ENCODE data around the gene HDAC7. TPM values are rescaled to one million over a fixed set of nuclear protein-coding genes. Genes with fewer than 3 reads are reported as not detected.

The HDAC7 gene
- total and polyA plus RNA-seq, 2 of the 13 experiments (the other 11 are each of a cell fraction or from before 2014, with no cell fraction given): 4.6 to 10.8 TPM

GRCh38 chr12:47736877-47737676 is 82.6 kb downstream of the HDAC7 start:
- ATAC-seq (peak; percentile 59), FAIRE-seq (no peak), DNase-seq (ENCODE audit: low spot score) (no peak)
- intact Hi-C loops (cut with micrococcal nuclease; ENCODE audit: unreplicated experiment): no loop called here
- ChIA-PET CTCF (ENCODE audit: low intra/inter-chr PET ratio, low total read pairs) (interaction anchor here (0.9 kb wide), 1 partner anchor 102 kb away, joined by 3 read pairs; no protein-coding TSS in a partner anchor), POLR2A (interaction anchor here (1.4 kb wide), 1 partner anchor 31 kb away, joined by 6 read pairs; the partner anchor contains the start of gene RPAP3)
- H3K36me3 ChIP-seq (replicated peaks in 1 of 2; ENCODE audit: control insufficient read depth in 1 of 2, insufficient read depth in 2 of 2, low read length in 2 of 2): no peaks in the 10 kb centered on the region
- in situ Hi-C loops (cut with HindIII; ENCODE audit: extremely low pct_ligation_motif_present, low pct_unique_long_range_greater_than_20kb): no loop called here
- no peak overlapping the region for H2AFZ ChIP-seq (ENCODE audit: low read length)
- peaks cover 12 to 36% of the 10 kb centered on the region in 2 experiments for H3K27me3 ChIP-seq (ENCODE audit: control insufficient read depth in 1 of 2, insufficient read depth in 2 of 2, low read length in 2 of 2)
- peak overlapping the region; percentile 51; the same call in 1 of the 2 replicates for H3K4me2 ChIP-seq (ENCODE audit: low read depth, low read length)
- BruUV-seq (replicated peaks): no TSS peak
- WGBS (ENCODE audit: low lambda C conversion rate): 0% methylated on average over 10 of the region's 19 CpGs
- H3K9ac ChIP-seq (ENCODE audit: insufficient read depth, low read depth, low read length): no peak overlapping the region
- H3K79me2 ChIP-seq (ENCODE audit: insufficient read depth, low read length): no peaks in the 10 kb centered on the region
- H3K9me3 ChIP-seq (ENCODE audit: low read length): no peaks in the 10 kb centered on the region
- peak overlapping the region in 1 of 3 experiments; percentile 26; a peak in 1 of 6 replicates for H3K4me3 ChIP-seq (replicated peaks in 1 of 3; ENCODE audit: insufficient read depth in 1 of 3, low read depth in 2 of 3, low read length in 3 of 3)
- peaks cover 32% of the 10 kb centered on the region for H3K4me1 ChIP-seq (ENCODE audit: insufficient read depth, low read length)
- no peak overlapping the region for H3K27ac ChIP-seq (ENCODE audit: extremely low read length, insufficient read depth, low read length)
- no peaks in the 10 kb centered on the region for H4K20me1 ChIP-seq (ENCODE audit: insufficient read depth, low read length)
- no peak for TF ChIP-seq SETDB1 (CRISPR knock-in tag; IDR thresholded peaks at IDR 0.05; ENCODE audit: borderline replicate concordance)
- TF ChIP-seq UBTF (CRISPR knock-in tag; IDR thresholded peaks at IDR 0.05): peak; percentile 21; the same call in 1 of the 2 replicates
- no peak for TF ChIP-seq ZNF670 (CRISPR knock-in tag; IDR thresholded peaks at IDR 0.05; ENCODE audit: borderline replicate concordance)
- TF ChIP-seq, protein P1, sequence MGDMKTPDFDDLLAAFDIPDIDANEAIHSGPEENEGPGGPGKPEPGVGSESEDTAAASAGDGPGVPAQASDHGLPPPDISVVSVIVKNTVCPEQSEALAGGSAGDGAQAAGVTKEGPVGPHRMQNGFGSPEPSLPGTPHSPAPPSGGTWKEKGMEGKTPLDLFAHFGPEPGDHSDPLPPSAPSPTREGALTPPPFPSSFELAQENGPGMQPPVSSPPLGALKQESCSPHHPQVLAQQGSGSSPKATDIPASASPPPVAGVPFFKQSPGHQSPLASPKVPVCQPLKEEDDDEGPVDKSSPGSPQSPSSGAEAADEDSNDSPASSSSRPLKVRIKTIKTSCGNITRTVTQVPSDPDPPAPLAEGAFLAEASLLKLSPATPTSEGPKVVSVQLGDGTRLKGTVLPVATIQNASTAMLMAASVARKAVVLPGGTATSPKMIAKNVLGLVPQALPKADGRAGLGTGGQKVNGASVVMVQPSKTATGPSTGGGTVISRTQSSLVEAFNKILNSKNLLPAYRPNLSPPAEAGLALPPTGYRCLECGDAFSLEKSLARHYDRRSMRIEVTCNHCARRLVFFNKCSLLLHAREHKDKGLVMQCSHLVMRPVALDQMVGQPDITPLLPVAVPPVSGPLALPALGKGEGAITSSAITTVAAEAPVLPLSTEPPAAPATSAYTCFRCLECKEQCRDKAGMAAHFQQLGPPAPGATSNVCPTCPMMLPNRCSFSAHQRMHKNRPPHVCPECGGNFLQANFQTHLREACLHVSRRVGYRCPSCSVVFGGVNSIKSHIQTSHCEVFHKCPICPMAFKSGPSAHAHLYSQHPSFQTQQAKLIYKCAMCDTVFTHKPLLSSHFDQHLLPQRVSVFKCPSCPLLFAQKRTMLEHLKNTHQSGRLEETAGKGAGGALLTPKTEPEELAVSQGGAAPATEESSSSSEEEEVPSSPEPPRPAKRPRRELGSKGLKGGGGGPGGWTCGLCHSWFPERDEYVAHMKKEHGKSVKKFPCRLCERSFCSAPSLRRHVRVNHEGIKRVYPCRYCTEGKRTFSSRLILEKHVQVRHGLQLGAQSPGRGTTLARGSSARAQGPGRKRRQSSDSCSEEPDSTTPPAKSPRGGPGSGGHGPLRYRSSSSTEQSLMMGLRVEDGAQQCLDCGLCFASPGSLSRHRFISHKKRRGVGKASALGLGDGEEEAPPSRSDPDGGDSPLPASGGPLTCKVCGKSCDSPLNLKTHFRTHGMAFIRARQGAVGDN (CRISPR knock-in tag; IDR thresholded peaks at IDR 0.05): peak; percentile 35
- TF ChIP-seq CAMTA2 (CRISPR knock-in tag; IDR thresholded peaks at IDR 0.05; ENCODE audit: borderline replicate concordance): no peak
- TF ChIP-seq ZBTB38 (CRISPR knock-in tag; IDR thresholded peaks at IDR 0.05): no peak
- no peak for TF ChIP-seq ZNF605 (CRISPR knock-in tag; IDR thresholded peaks at IDR 0.05)

All from HepG2 (cell line).